Activated CD4-positive, alpha-beta T cell treated with anti-CD3 and anti-CD28 coated beads, Interleukin-2, Interleukin-4, amounts not matched to agents 100 ng/mL and 50 ng/mL, durations not matched to agents 16 hours and 8 hours (primary cell): ENCODE measurements around the gene REV1.
"Not testable (repeated sequence)": the region's sequence is repeated elsewhere in the genome, so short reads cannot be mapped to it uniquely, and the experiment has no call there.

Experiments used
- DNase-seq: peaks from one replicate; pipeline ENCODE4 v3.0.0-alpha.2; 2020; ENCODE audit warnings: low spot score

Gene REV1

GRCh38 chr2:99403084-99403483 is 86.7 kb downstream of the REV1 start:
- DNase-seq = no peak

GRCh38 chr2:99401841-99402240 is 88.0 kb downstream of the REV1 start:
- DNase-seq = no peak

GRCh38 chr2:99399795-99400194 is 90.0 kb downstream of the REV1 start:
- no peak for DNase-seq

- DNase-seq = no peak
These were observed 90.8 kb downstream of the REV1 start for GRCh38 chr2:99399063-99399462.

GRCh38 chr2:99398303-99398702 is 91.5 kb downstream of the REV1 start:
- DNase-seq = no peak

- no peak for DNase-seq
These were observed 92.4 kb downstream of the REV1 start for GRCh38 chr2:99397266-99397920.

DNA sequence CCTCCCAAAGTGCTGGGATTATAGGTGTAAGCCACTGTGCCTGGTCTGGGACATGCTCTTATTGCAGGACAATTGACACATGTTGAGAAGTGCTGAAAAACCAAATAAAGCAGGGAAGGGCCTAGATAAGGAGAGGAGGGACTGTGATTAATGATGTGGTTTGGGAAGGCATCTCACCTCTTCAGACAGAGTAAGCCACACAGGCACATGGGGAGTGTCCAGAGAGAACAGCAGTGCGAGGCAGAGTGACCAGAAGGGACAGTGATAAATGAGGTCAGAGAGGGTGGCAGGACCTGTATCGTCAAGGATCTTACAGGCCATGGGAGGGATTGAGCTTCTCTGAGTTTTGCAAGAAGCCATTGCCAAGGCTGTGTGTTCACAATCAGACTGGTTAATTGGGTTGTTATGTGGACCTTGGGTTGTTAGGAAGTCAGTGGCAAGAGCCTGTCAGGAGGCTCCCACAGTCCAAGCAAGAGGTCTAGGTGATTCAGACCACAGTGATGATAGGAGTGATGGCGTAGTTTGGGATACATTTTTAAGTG is 94.2 kb downstream of the REV1 start:
- DNase-seq = no peak

DNA sequence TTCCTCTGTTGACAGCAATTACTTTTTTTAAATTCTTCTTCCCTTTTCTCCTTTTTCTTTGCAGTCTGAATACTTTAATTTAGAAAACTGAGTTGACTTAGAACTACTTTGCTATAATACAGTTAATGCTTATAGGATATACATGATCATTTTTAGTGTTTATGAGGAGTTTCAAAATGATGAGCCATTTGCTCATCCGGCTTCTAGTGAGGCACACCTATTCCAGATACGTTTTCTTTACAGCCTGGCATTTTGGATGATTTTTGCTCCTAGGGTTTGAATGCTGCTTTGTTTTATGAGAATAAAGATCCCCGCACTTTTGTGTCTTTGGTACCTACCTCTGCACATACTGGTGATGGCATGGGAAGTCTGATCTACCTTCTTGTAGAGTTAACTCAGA is 99.9 kb downstream of the REV1 start:
- DNase-seq = no peak

DNA sequence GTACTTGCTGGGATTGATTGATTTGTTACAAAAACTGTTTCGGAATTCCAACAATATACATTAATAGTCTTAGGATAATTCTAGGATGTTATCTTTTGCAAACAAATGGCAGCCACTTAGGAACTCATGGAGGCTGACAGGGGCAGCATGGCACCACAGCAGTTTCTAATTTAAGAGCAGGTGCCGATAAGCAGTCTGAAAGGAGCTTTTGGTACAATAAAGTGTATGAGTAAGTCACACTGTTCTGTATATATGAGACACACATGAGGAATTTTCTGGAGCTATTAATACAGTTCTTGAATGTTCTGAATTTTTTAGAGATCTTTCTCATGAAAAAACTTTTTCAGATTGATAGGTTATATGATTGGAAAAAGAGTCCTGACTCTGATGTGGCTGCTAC is 100.4 kb downstream of the REV1 start:
- DNase-seq = no peak

DNA sequence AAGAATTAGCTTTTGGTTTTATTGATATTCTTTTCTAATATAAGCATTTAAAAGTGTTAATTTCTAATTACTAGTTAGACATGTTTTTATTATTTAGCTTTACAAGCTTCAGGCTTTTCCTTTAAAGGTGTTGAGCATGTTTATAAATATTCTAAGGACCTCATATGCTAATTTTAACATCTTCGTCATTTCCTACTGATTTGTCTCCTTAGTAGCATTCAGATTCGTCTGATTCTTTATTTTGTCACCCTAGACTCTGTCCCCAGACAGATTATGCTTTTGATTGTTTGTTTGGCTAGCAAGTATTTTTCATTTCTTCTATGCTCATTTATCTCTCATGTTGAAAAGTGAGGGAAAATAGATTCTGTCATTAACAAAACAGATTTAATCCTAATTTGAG is 100.9 kb downstream of the REV1 start:
- no peak for DNase-seq

GRCh38 chr2:99386011-99386410 is 103.8 kb downstream of the REV1 start:
- DNase-seq = no peak

GRCh38 chr2:99382143-99382542 is 107.7 kb downstream of the REV1 start:
- DNase-seq = no peak

DNA sequence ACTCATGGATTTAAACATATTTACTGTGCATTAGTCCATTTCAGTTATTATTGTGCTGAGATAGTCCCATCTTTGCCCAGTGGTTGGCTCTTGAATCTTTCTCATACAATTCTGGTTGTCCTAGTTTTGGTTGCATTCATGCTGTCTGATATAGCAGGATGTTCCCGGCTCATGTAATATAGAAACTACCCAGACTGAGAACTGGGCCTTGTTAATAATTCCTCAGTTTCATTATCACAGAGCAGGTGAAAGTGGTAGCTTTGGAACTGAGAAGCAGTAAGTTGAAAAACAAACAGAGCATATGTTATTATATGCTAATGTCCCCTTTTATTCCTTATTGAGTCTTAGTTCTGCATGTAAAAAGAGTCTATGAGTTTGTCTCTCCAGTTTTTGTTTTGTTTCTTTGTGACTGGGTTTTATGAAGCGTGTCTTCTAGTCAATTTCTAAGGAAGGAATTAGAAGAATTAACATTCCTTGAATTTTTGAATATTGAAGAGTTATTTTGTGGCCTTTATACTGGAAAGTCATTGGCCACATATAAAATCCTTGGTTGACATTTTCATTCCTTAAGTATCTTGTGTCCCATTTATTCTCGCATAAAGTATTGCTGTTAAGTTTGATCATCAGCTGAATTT is 109.3 kb downstream of the REV1 start:
- DNase-seq = peak; percentile 49

DNA sequence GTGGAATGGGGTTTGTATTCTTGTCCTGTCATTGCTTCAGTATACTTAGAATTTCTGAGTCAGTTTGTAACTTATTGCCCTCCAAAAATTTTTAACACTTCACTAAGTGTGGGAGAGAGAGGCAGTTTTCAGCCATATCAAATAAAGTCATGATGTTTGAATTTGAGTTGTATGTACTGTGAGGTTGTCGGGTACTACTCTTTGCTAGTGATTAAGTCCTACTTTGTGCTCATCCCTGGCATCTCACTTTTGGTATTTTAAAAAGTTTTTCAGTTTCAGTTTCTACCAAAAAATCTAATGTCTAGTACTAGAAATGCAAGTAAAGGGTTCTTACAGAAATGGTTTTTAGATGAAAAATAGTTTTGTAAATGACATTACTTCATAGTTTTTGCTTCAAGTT is 111.9 kb downstream of the REV1 start:
- peak; percentile 56 for DNase-seq

GRCh38 chr2:99376254-99376864 is 113.5 kb downstream of the REV1 start:
- DNase-seq = peak; percentile 38

- DNase-seq = no peak
These were observed 115.1 kb downstream of the REV1 start for GRCh38 chr2:99374747-99375146.

DNA sequence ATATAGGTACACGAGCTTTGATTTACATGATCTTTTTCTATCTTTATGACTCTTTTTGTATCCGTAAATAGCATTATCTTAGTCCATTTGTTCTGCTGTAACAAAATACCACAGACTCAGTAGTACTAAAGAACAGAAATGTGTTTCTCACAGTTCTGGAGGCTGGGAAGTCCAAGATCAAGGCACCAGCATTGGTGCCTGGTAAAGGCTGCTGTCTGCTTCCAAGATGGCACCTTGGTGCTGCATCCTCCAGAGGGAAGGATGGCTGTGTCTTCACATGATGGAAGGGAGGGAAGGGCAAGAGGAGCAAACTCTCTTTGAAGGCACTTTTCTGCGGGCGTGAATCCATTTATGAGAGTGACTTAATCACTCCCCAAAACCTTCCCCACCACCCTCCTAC is 116.7 kb downstream of the REV1 start:
- no peak for DNase-seq

DNA sequence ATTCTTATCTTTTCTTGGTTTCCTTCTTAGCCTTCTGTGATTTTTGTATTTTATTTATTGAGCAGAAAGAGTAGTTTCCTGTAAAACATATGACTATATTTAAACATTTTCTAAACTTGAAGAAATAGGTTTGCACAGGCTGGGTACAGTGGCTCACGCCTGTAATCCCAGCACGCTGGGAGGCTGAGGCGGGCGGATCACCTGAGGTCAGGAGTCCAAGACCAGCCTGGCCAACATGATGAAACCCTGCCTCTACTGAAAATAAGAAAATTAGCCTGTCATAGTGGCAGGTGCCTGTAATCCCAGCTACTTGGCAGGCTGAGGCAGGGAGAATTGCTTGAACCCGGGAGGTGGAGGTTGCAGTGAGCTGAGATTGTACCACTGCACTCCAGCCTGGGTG is 121.0 kb downstream of the REV1 start:
- not testable (repeated sequence) for DNase-seq

DNA sequence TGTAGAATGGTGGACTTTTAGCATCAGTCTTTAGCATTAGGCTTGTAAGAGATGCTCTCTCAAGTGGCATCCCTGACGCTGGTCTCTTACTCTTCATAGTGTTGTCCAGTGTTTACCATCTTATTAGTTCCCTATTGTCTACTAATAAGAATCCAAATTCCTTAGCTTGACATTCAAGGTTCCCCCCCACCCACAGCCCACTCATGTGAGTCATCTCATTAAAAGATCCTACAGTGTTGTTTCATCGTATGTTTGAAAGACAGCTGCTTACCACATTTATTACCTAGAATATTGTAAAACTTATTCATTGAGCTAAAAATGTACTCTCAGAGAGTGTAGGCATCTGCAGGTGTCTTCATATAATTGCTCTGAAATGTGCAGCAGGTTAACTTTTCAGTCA is 124.2 kb downstream of the REV1 start:
- no peak for DNase-seq

DNA sequence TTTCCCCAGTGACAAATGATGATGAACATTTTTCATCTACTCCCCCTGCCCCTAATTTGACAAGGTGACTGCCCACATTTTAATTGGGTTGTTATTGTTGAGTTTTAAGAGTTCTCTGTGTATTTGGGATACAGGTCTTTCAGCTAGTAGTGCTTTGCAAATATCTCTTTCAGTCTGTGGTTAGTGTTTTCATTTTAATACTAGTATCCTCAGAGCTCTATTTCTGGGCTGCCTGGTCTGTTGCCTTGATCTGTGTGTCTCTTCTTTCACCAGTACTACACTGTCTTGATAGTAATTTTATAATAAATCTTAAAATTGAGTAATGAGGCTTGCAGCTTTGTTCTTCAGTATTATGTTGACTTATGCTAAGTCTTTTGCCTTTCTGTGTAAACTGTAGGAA is 133.0 kb downstream of the REV1 start:
- DNase-seq = no peak

DNA sequence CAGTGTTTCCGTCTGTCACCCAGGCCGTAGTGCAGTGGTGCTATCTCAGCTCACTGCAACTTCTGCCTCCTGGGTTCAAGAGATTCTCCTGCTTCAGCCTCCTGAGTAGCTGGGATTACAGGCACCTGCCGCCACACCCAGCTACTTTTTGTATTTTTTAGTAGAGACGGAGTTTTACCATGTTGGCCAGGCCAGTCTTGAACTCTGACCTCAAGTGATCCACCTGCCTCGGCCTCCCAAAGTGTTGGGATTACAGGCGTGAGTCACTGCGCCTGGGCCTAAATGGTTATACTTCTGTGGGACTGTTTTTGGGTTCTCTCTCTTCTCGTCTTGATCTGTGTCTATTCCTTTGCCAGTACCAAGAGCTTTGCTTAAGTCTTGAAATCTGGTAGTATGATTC is 135.0 kb downstream of the REV1 start:
- not testable (repeated sequence) for DNase-seq

DNA sequence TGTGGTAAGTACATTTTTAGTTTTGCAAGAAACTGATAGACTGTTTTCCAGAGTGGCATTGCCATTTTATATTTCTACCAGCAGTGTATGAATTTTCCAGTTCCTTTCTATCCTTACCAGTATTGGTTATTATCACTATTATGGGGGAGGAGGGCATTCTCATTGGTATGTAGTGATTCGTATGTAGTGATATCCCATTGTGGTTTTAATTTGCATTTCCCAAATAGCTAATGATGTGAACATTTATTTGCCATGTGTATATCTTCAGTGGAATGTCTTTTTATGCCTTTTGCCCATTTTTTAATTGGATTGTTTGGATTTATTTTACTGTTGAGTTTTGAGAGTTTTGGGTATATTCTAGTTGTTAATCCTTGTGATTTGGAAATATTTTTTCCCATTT is 135.7 kb downstream of the REV1 start:
- DNase-seq = no peak
